ENCODE data around the gene ABL2. TPM values are rescaled to one million over a fixed set of nuclear protein-coding genes. Genes with fewer than 3 reads are reported as not detected.
A peak's percentile ranks its signal among the peaks of the same experiment; 100 is the strongest.

Gene ABL2
- total and polyA plus RNA-seq, 12 donors, result 2.5 to 14.4 (median 10.9) TPM

GRCh38 chr1:179095377-179095776 lies 134.1 kb downstream of the ABL2 start:
- Histone ChIP-seq H3K36me3 (peaks cover 0 to 92% (median 20%) of the 10 kb centered on the region in 9 donors), H3K4me3 (no peak overlapping the region), H3K27me3 (no peaks in the 10 kb centered on the region), H3K4me1 (peaks cover 7 to 43% (median 22%) of the 10 kb centered on the region in 9 donors), H3K27ac (peak overlapping the region in 4 of 10 donors; percentile 9 to 59 (median 20)), H3K9me3 (no peaks in the 10 kb centered on the region)
- intact Hi-C loops (cut with DNase I), result no loop called here
- ATAC-seq (no peak), DNase-seq (no peak)
- WGBS, 2 donors, result 88 to 95% methylated on average over 4 of the region's 4 CpGs
- no peak for TF ChIP-seq CTCF (IDR thresholded peaks at IDR 0.05)

- peak overlapping the region in 5 of 10 donors; percentile 9 to 59 (median 9) for H3K27ac ChIP-seq
- H3K9me3 ChIP-seq, result no peaks in the 10 kb centered on the region
- WGBS, 2 donors, result 65 to 82% methylated on average over 5 of the region's 5 CpGs
- intact Hi-C loops (cut with DNase I), result no loop called here
- DNase-seq (no peak), ATAC-seq (no peak)
- H3K4me3 ChIP-seq, result no peak overlapping the region
- H3K27me3 ChIP-seq, result no peaks in the 10 kb centered on the region
- peaks cover 0 to 93% (median 20%) of the 10 kb centered on the region in 9 donors for H3K36me3 ChIP-seq
- TF ChIP-seq CTCF (IDR thresholded peaks at IDR 0.05), result no peak
- H3K4me1 ChIP-seq, result peaks cover 8 to 48% (median 24%) of the 10 kb centered on the region in 9 donors
Measured at GRCh38 chr1:179094818-179095217, 134.7 kb downstream of the ABL2 start.

GRCh38 chr1:179092896-179093461 lies 136.5 kb downstream of the ABL2 start:
- DNase-seq (no peak), ATAC-seq (no peak)
- H3K27ac ChIP-seq, result peak overlapping the region in 1 of 10 donors; percentile 79
- 92 to 96% methylated on average over 9 of the region's 9 CpGs for WGBS, 2 donors
- H3K4me3 ChIP-seq, result no peak overlapping the region
- no peak for TF ChIP-seq CTCF (IDR thresholded peaks at IDR 0.05)
- H3K9me3 ChIP-seq, result no peaks in the 10 kb centered on the region
- H3K27me3 ChIP-seq, result no peaks in the 10 kb centered on the region
- peaks cover 10 to 54% (median 30%) of the 10 kb centered on the region in 9 donors for H3K4me1 ChIP-seq
- intact Hi-C loops (cut with DNase I), result no loop called here
- peaks cover 0 to 99% (median 26%) of the 10 kb centered on the region in 9 donors for H3K36me3 ChIP-seq

- intact Hi-C loops (cut with DNase I), result no loop called here
- H3K36me3 ChIP-seq, result peaks cover 0 to 97% (median 29%) of the 10 kb centered on the region in 9 donors
Measured at GRCh38 chr1:179091691-179092165, 137.7 kb downstream of the ABL2 start.

More at GRCh38 chr1:179091691-179092165, 137.7 kb downstream of the ABL2 start:
- TF ChIP-seq CTCF (IDR thresholded peaks at IDR 0.05), result no peak
- DNase-seq (peak; percentile 42 to 62), ATAC-seq (peak; percentile 58 to 85 (median 76))
- no peaks in the 10 kb centered on the region for H3K27me3 ChIP-seq
- WGBS, 2 donors, result 20 to 38% methylated on average over 5 of the region's 5 CpGs
- H3K4me3 ChIP-seq, result no peak overlapping the region
- H3K9me3 ChIP-seq, result no peaks in the 10 kb centered on the region
- peaks cover 10 to 59% (median 34%) of the 10 kb centered on the region in 9 donors for H3K4me1 ChIP-seq
- H3K27ac ChIP-seq, result peak overlapping the region in 9 of 10 donors; percentile 28 to 79 (median 70)

Measured in heart right ventricle (tissue), 16 donors.